GM10248 (cell line): ENCODE results near the gene KAZN.

Experiments
- CTCF ChIA-PET: fragments of 300-600 bp; sonication (Branson Sonifier 250); formaldehyde crosslinking; extraction: SDS; loops from one replicate; lab custom pipeline; 2021; ENCODE audit warnings: antibody characterized with exemption; lab: Yijun Ruan, JAX
- POLR2A ChIA-PET: fragments of 350-650 bp; sonication (Branson Sonifier 250); formaldehyde crosslinking; extraction: SDS; loops from one replicate; lab custom pipeline; 2020; ENCODE audit warnings: antibody characterized with exemption; lab: Yijun Ruan, JAX
- DNase-seq: peaks from one replicate; pipeline ENCODE4 v3.0.0; 2012; ENCODE audit errors: extremely low spot score
- TF ChIP-seq, protein P1 (sequence below): IDR thresholded peaks from 2 replicates; pipeline ENCODE4 v1.5.1; 2012; ENCODE audit warnings: mild to moderate bottlenecking, low read depth; ENCODE audit errors: extremely low read depth, missing control alignments, control extremely low read depth

Gene KAZN

GRCh38 chr1:14716474-14716873, 118.0 kb downstream of the KAZN start:
- TF ChIP-seq, protein P1, sequence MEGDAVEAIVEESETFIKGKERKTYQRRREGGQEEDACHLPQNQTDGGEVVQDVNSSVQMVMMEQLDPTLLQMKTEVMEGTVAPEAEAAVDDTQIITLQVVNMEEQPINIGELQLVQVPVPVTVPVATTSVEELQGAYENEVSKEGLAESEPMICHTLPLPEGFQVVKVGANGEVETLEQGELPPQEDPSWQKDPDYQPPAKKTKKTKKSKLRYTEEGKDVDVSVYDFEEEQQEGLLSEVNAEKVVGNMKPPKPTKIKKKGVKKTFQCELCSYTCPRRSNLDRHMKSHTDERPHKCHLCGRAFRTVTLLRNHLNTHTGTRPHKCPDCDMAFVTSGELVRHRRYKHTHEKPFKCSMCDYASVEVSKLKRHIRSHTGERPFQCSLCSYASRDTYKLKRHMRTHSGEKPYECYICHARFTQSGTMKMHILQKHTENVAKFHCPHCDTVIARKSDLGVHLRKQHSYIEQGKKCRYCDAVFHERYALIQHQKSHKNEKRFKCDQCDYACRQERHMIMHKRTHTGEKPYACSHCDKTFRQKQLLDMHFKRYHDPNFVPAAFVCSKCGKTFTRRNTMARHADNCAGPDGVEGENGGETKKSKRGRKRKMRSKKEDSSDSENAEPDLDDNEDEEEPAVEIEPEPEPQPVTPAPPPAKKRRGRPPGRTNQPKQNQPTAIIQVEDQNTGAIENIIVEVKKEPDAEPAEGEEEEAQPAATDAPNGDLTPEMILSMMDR: no peak
- ChIA-PET CTCF (no interaction called here), POLR2A (no interaction called here)
- no peak for DNase-seq

DNA sequence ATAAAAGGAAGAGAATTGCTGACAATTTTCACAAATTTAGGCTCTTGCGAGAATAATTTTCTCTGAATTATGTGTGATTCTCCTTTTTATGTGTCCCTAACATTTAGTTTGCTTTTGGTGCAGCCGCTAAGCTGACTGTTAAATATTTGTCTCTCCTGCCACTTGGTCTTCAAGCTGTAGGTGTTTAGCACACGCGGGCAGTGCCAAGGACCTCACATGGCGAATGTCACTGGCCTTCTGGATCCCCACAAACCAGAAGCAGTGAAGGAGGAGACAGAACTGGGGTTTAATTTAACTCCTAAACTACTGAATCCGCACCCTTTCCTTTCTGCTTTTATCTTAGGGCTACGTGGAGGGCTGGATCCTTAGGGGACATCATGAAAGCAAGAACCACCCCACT, 120.0 kb downstream of the KAZN start:
- DNase-seq: no peak
- ChIA-PET CTCF (interaction anchor here (1.4 kb wide), 1 partner anchor 11 kb away, joined by 3 read pairs; no protein-coding TSS in a partner anchor), POLR2A (no interaction called here)
- TF ChIP-seq, protein P1: no peak

- ChIA-PET CTCF (no interaction called here), POLR2A (no interaction called here)
- TF ChIP-seq, protein P1: no peak
- DNase-seq: no peak
Measured at GRCh38 chr1:14723401-14723800, 124.9 kb downstream of the KAZN start.

DNA sequence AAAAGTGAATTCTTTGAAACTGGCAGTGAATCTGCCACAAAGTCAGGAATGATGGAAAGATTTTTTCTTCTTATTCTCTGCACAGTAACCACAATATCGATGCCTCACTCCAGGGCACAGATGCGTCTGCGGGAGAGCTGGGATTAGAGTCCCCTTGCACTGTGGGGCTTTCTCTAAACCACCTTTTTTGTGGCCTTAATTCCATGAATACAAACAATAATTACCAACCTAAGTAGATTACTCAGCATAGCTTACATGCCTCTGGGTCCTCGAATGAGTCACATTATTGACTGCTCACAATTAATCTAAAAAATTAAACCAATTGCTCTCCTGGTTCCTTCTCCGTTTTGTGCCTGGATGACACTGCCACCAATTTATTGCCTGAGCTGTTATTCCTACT, 125.8 kb downstream of the KAZN start:
- POLR2A ChIA-PET: no interaction called here
- TF ChIP-seq, protein P1: no peak
- DNase-seq: no peak
- CTCF ChIA-PET: no interaction called here

DNA sequence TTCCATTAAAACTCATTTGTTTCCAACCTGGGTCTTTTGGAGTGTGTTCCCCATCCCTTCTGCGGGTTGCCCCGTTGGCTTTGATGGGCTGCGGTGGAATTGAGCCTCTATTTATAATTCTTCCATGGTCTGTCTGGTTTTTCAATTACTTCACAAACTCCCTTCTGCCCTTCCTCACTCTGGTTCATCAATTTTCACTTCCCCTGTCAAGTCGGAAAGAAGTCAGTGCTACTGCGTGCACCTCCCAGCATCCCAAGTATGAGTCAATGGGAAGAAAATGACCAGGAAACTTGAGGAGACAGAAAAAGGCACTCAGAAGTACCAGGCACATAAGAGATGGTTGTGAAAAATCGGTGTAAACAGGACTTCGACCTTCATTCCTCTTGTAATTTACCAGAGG, 126.2 kb downstream of the KAZN start:
- TF ChIP-seq, protein P1: no peak
- ChIA-PET POLR2A (no interaction called here), CTCF (no interaction called here)
- no peak for DNase-seq

DNA sequence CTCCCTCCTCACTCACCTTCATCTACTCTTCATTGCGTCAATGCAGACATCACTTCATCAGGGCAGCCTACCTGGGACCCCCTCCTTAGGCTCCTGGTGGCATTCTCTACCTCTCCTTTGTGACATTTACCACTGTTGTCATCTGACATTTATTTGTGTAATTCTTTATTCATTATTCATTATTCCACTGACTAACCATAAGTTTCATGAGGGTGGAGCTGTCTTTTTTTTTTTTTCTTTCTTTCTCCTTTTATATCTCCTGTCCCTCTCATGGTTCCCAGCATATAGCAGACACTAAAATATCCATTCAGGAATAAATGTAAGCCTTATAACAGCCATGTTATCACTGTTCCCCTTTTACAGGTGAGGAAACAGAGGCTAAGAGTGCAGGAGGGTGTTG, 126.8 kb downstream of the KAZN start:
- TF ChIP-seq, protein P1: no peak
- DNase-seq: no peak
- ChIA-PET CTCF (no interaction called here), POLR2A (no interaction called here)

DNA sequence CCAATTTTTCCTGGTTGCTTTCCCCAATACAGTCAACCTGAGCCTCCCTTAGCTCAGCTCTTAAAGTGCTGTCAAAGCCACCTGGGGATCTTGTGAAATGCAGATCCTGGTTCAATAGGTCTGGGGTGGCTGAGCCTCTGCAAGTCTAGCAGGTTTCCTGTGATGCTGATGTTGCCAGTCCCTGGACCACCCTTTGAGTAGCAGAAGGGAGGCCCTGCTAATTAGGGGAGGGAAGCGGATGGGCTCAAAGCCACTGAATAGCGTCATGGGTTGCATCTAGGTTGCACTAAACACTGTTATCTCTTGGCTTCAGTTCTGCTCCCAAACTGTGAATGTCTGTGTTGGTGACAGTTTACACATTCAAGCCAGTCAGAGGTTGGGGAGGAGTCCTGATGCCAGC, 127.2 kb downstream of the KAZN start:
- no peak for DNase-seq
- POLR2A ChIA-PET: no interaction called here

More for the DNA sequence above, 127.2 kb downstream of the KAZN start:
- TF ChIP-seq, protein P1: no peak
- CTCF ChIA-PET: no interaction called here
